NB4 (cell line): ENCODE results near the gene HOXC4.
"Not testable (repeated sequence)": the region's sequence is repeated elsewhere in the genome, so short reads cannot be mapped to it uniquely, and the experiment has no call there.

Experiments
- CTCF ChIP-seq: IDR thresholded peaks from one replicate; pipeline ENCODE4 v1.5.1; 2012; ENCODE audit warnings: low read depth, low read length
- MYC ChIP-seq: IDR thresholded peaks from 2 replicates; pipeline ENCODE4 v1.6.1; 2011; ENCODE audit warnings: low read depth, low read length
- POLR2A ChIP-seq: IDR thresholded peaks from 2 replicates; pipeline ENCODE4 v1.6.1; 2011; ENCODE audit warnings: mild to moderate bottlenecking; ENCODE audit not compliant: insufficient read length; ENCODE audit errors: extremely low read depth

GRCh38 chr12:54081053-54081514 is 27.4 kb downstream of the HOXC4 start:
- not testable (repeated sequence) for TF ChIP-seq MYC, CTCF, POLR2A
